DMS153 treated with DMSO at 0.1 percent for 48 hours (cell line): Measurements from ENCODE around the gene SMC3.
A peak's percentile ranks its signal among the peaks of the same experiment; 100 is the strongest.
"Not testable (repeated sequence)": the region's sequence is repeated elsewhere in the genome, so short reads cannot be mapped to it uniquely, and the experiment has no call there.

Source experiments
- DNase-seq: peaks from one replicate; lab custom pipeline; 2025; ENCODE audit not compliant: unreplicated experiment; lab: John Stamatoyannopoulos, UW

The SMC3 gene

GRCh38 chr10:110576220-110576619 is 8.7 kb downstream of the SMC3 start:
- DNase-seq = no peak

GRCh38 chr10:110577056-110577455 is 9.6 kb downstream of the SMC3 start:
- DNase-seq = no peak

- no peak for DNase-seq
These were observed 16.5 kb downstream of the SMC3 start for GRCh38 chr10:110584006-110584405.

- no peak for DNase-seq
These were observed 24.3 kb downstream of the SMC3 start for GRCh38 chr10:110591760-110592159.

- DNase-seq = no peak
These were observed 30.0 kb downstream of the SMC3 start for GRCh38 chr10:110597476-110597875.

- DNase-seq = peak; percentile 2
These were observed 33.1 kb downstream of the SMC3 start for GRCh38 chr10:110600487-110601101.

GRCh38 chr10:110601581-110601980 is 34.1 kb downstream of the SMC3 start:
- DNase-seq = no peak

GRCh38 chr10:110608087-110608486 is 40.6 kb downstream of the SMC3 start:
- DNase-seq = no peak

- DNase-seq = peak; percentile 48
These were observed 42.1 kb downstream of the SMC3 start for GRCh38 chr10:110609605-110610004.

GRCh38 chr10:110610308-110610774 is 42.8 kb downstream of the SMC3 start:
- DNase-seq = peak; percentile 33

- not testable (repeated sequence) for DNase-seq
These were observed 43.3 kb downstream of the SMC3 start for GRCh38 chr10:110610781-110611180.

GRCh38 chr10:110612087-110612486 is 44.6 kb downstream of the SMC3 start:
- DNase-seq = no peak

- DNase-seq = no peak
These were observed 45.1 kb downstream of the SMC3 start for GRCh38 chr10:110612629-110613028.

- DNase-seq = no peak
These were observed 46.0 kb downstream of the SMC3 start for GRCh38 chr10:110613341-110613995.

GRCh38 chr10:110613996-110614495 is 46.6 kb downstream of the SMC3 start:
- DNase-seq = no peak

GRCh38 chr10:110615057-110615747 is 47.7 kb downstream of the SMC3 start:
- DNase-seq = no peak

GRCh38 chr10:110616493-110617033 is 49.1 kb downstream of the SMC3 start:
- no peak for DNase-seq

- DNase-seq = peak; percentile 39
These were observed 50.1 kb downstream of the SMC3 start for GRCh38 chr10:110617425-110618229.

GRCh38 chr10:110618230-110618610 is 50.7 kb downstream of the SMC3 start:
- DNase-seq = no peak

GRCh38 chr10:110619514-110620397 is 52.3 kb downstream of the SMC3 start:
- no peak for DNase-seq
